ENCODE results near the gene CHST4. TPM values are rescaled to one million over a fixed set of nuclear protein-coding genes. Genes with fewer than 3 reads are reported as not detected.

The CHST4 gene
- polyA plus RNA-seq, 1 of the 3 experiments (the other 2 are of a cell fraction) = 0.08 TPM

GRCh38 chr16:71524566-71525553 is 1.4 kb upstream of the CHST4 start:
- Histone ChIP-seq H2AFZ (ENCODE audit: low read depth) (no peak overlapping the region), H3K27ac (ENCODE audit: low read depth in 2 of 2, low read length in 1 of 2) (no peak overlapping the region), H3K27me3 (ENCODE audit: insufficient read depth) (peaks cover 11% of the 10 kb centered on the region; the same call in 1 of the 2 replicates), H3K9ac (no peak overlapping the region), H3K9me3 (no peaks in the 10 kb centered on the region), H3K36me3 (replicated peaks in 1 of 2; ENCODE audit: control insufficient read depth in 1 of 2, insufficient read depth in 2 of 2, low read length in 1 of 2) (no peaks in the 10 kb centered on the region), H4K20me1 (ENCODE audit: insufficient read depth) (no peaks in the 10 kb centered on the region), H3K4me1 (ENCODE audit: control insufficient read depth in 1 of 2, insufficient read depth in 2 of 2, low read depth in 1 of 2, low read length in 1 of 2) (no peaks in the 10 kb centered on the region), H3K4me2 (no peak overlapping the region), H3K9me2 (no peaks in the 10 kb centered on the region), H3K4me3 (ENCODE audit: low read depth in 2 of 2, low read length in 1 of 2) (no peak overlapping the region), H3K79me2 (ENCODE audit: insufficient read depth) (no peaks in the 10 kb centered on the region), H3F3A (replicated peaks; ENCODE audit: insufficient read depth) (no peaks in the 10 kb centered on the region)
- TF ChIP-seq GATA2 (CRISPR knock-in tag; IDR thresholded peaks at IDR 0.05) = no peak
- TF ChIP-seq SIN3A (IDR thresholded peaks at IDR 0.05; ENCODE audit: borderline replicate concordance, low read depth, low read length) = no peak
- TF ChIP-seq FOXJ3 (CRISPR knock-in tag; IDR thresholded peaks at IDR 0.05) = no peak
- TF ChIP-seq TEAD4 (IDR thresholded peaks at IDR 0.05; ENCODE audit: borderline replicate concordance, insufficient read depth) = no peak
- TF ChIP-seq YY1 (IDR thresholded peaks at IDR 0.05; ENCODE audit: low read depth) = no peak
- TF ChIP-seq MAX (IDR thresholded peaks at IDR 0.05; ENCODE audit: low read depth) = no peak
- no peak for TF ChIP-seq RAD21 (IDR thresholded peaks at IDR 0.05; ENCODE audit: low read length)
- no peak for TF ChIP-seq ZBTB33 (IDR thresholded peaks at IDR 0.05; ENCODE audit: borderline replicate concordance, low read depth)
- no peak for TF ChIP-seq USF1 (IDR thresholded peaks at IDR 0.05; ENCODE audit: borderline replicate concordance, low read depth)
- TF ChIP-seq REST (IDR thresholded peaks at IDR 0.05; ENCODE audit: low read depth, low read length) = no peak
- TF ChIP-seq IRF3 (IDR thresholded peaks at IDR 0.05; ENCODE audit: low read depth, low read length) = no peak
- TF ChIP-seq RFX5 (IDR thresholded peaks at IDR 0.05; ENCODE audit: low read length) = no peak
- TF ChIP-seq USF2 (IDR thresholded peaks at IDR 0.05; ENCODE audit: borderline replicate concordance, low read depth, low read length) = no peak
- TF ChIP-seq EZH2phosphoT487 (IDR thresholded peaks at IDR 0.05; ENCODE audit: borderline replicate concordance, low read depth) = no peak
- no peak for TF ChIP-seq PBX3 (IDR thresholded peaks at IDR 0.05)
- TF ChIP-seq POLR2AphosphoS5 (IDR thresholded peaks at IDR 0.05; ENCODE audit: low read depth, low read length) = no peak
- POLR2A ChIA-PET = no interaction called here
- CTCF ChIA-PET = interaction anchor here (1.2 to 1.6 kb wide), 3 partner anchors 10 to 25 kb away, joined by 3 to 5 read pairs (median 4); no protein-coding TSS in a partner anchor
- WGBS (ENCODE audit: low lambda C conversion rate) = 63% methylated on average over 16 of the region's 16 CpGs
- DNase-seq = no peak

Measured in SK-N-SH (cell line).